ENCODE results near the gene PRODH2. TPM values are rescaled to one million over a fixed set of nuclear protein-coding genes. Genes with fewer than 3 reads are reported as not detected.
A peak's percentile ranks its signal among the peaks of the same experiment; 100 is the strongest.

Gene PRODH2
- total and polyA plus RNA-seq, 4 donors: 0.10 to 0.32 (median 0.27) TPM; not detected in 1

- H3K9me3 ChIP-seq (ENCODE audit: control insufficient read depth, insufficient read depth, low read length): no peaks in the 10 kb centered on the region
- H3K27ac ChIP-seq (ENCODE audit: low read depth, low read length): no peak overlapping the region
- no peak for DNase-seq (ENCODE audit: low read depth in 4 of 6, low spot score in 6 of 6)
- H3K36me3 ChIP-seq (ENCODE audit: control insufficient read depth, insufficient read depth, low read length): peaks cover 59% of the 10 kb centered on the region
- H3K4me3 ChIP-seq (ENCODE audit: low read depth, low read length): no peak overlapping the region
- no peaks in the 10 kb centered on the region for H3K27me3 ChIP-seq (ENCODE audit: control insufficient read depth, insufficient read depth, low read length)
- 95% methylated on average over 12 of the region's 17 CpGs for WGBS (ENCODE audit: insufficient coverage)
- H3K4me1 ChIP-seq (ENCODE audit: control insufficient read depth, insufficient read depth, low read length): peaks cover 5% of the 10 kb centered on the region
These were observed 48.0 kb downstream of the PRODH2 start for GRCh38 chr19:35764432-35765315.

GRCh38 chr19:35760711-35761349 is 51.8 kb downstream of the PRODH2 start:
- Histone ChIP-seq H3K27me3 (ENCODE audit: control insufficient read depth, insufficient read depth, low read length) (no peaks in the 10 kb centered on the region), H3K36me3 (ENCODE audit: control insufficient read depth, insufficient read depth, low read length) (peaks cover 45% of the 10 kb centered on the region), H3K4me1 (ENCODE audit: control insufficient read depth, insufficient read depth, low read length) (peaks cover 35% of the 10 kb centered on the region), H3K27ac (ENCODE audit: low read depth, low read length) (no peak overlapping the region), H3K9me3 (ENCODE audit: control insufficient read depth, insufficient read depth, low read length) (no peaks in the 10 kb centered on the region), H3K4me3 (ENCODE audit: low read depth, low read length) (no peak overlapping the region)
- 97% methylated on average over 3 of the region's 4 CpGs for WGBS (ENCODE audit: insufficient coverage)
- DNase-seq (ENCODE audit: low read depth in 4 of 6, low spot score in 6 of 6): no peak

- 100% methylated on average over 2 of the region's 2 CpGs for WGBS (ENCODE audit: insufficient coverage)
- Histone ChIP-seq H3K36me3 (ENCODE audit: control insufficient read depth, insufficient read depth, low read length) (peaks cover 44% of the 10 kb centered on the region), H3K27ac (ENCODE audit: low read depth, low read length) (no peak overlapping the region), H3K9me3 (ENCODE audit: control insufficient read depth, insufficient read depth, low read length) (no peaks in the 10 kb centered on the region), H3K4me3 (ENCODE audit: low read depth, low read length) (no peak overlapping the region), H3K4me1 (ENCODE audit: control insufficient read depth, insufficient read depth, low read length) (peaks cover 41% of the 10 kb centered on the region), H3K27me3 (ENCODE audit: control insufficient read depth, insufficient read depth, low read length) (no peaks in the 10 kb centered on the region)
- no peak for DNase-seq (ENCODE audit: low read depth in 4 of 6, low spot score in 6 of 6)
These were observed 52.9 kb downstream of the PRODH2 start for GRCh38 chr19:35759697-35760096.

GRCh38 chr19:35757749-35758608 is 54.7 kb downstream of the PRODH2 start, which contains the start of gene PROSER3:
Gene PROSER3, plus strand, starts transcription at chr19:35758176. Its CDS starts 40 bp downstream, at chr19:35758216.
- Histone ChIP-seq H3K4me1 (ENCODE audit: control insufficient read depth, insufficient read depth, low read length) (peaks cover 41% of the 10 kb centered on the region), H3K36me3 (ENCODE audit: control insufficient read depth, insufficient read depth, low read length) (peaks cover 52% of the 10 kb centered on the region), H3K9me3 (ENCODE audit: control insufficient read depth, insufficient read depth, low read length) (no peaks in the 10 kb centered on the region), H3K27me3 (ENCODE audit: control insufficient read depth, insufficient read depth, low read length) (no peaks in the 10 kb centered on the region), H3K27ac (ENCODE audit: low read depth, low read length) (peak within 1 kb of the TSS; percentile 97), H3K4me3 (ENCODE audit: low read depth, low read length) (peak within 1 kb of the TSS; percentile 97)
- 0% methylated on average over 53 of the region's 53 CpGs for WGBS (ENCODE audit: insufficient coverage)
- peak; percentile 93 to 100 (median 99) for DNase-seq (ENCODE audit: low read depth in 4 of 6, low spot score in 6 of 6)

GRCh38 chr19:35757231-35757748 is 55.4 kb downstream of the PRODH2 start:
- Histone ChIP-seq H3K27ac (ENCODE audit: low read depth, low read length) (peak overlapping the region; percentile 97), H3K27me3 (ENCODE audit: control insufficient read depth, insufficient read depth, low read length) (no peaks in the 10 kb centered on the region), H3K9me3 (ENCODE audit: control insufficient read depth, insufficient read depth, low read length) (no peaks in the 10 kb centered on the region), H3K4me1 (ENCODE audit: control insufficient read depth, insufficient read depth, low read length) (peaks cover 41% of the 10 kb centered on the region), H3K36me3 (ENCODE audit: control insufficient read depth, insufficient read depth, low read length) (peaks cover 55% of the 10 kb centered on the region), H3K4me3 (ENCODE audit: low read depth, low read length) (peak overlapping the region; percentile 97)
- peak in 2 of 6 donors; percentile 33 to 85 for DNase-seq (ENCODE audit: low read depth in 4 of 6, low spot score in 6 of 6)
- 2% methylated on average over 18 of the region's 19 CpGs for WGBS (ENCODE audit: insufficient coverage)

- WGBS (ENCODE audit: insufficient coverage): 11% methylated on average over 40 of the region's 52 CpGs
- H3K4me1 ChIP-seq (ENCODE audit: control insufficient read depth, insufficient read depth, low read length): peaks cover 41% of the 10 kb centered on the region
- H3K9me3 ChIP-seq (ENCODE audit: control insufficient read depth, insufficient read depth, low read length): no peaks in the 10 kb centered on the region
- no peaks in the 10 kb centered on the region for H3K27me3 ChIP-seq (ENCODE audit: control insufficient read depth, insufficient read depth, low read length)
- peak in 3 of 6 donors; percentile 38 to 71 (median 70) for DNase-seq (ENCODE audit: low read depth in 4 of 6, low spot score in 6 of 6)
- H3K27ac ChIP-seq (ENCODE audit: low read depth, low read length): peak within 1 kb of the TSS; percentile 97
- peak within 1 kb of the TSS; percentile 97 for H3K4me3 ChIP-seq (ENCODE audit: low read depth, low read length)
- H3K36me3 ChIP-seq (ENCODE audit: control insufficient read depth, insufficient read depth, low read length): peaks cover 55% of the 10 kb centered on the region
These were observed 56.0 kb downstream of the PRODH2 start, which contains the start of gene HSPB6 for GRCh38 chr19:35756377-35757230. Gene HSPB6, minus strand, starts transcription at chr19:35757029. Its CDS starts 21 bp downstream, at chr19:35757008.

- WGBS (ENCODE audit: insufficient coverage): 30% methylated on average over 73 of the region's 74 CpGs
- Histone ChIP-seq H3K4me3 (ENCODE audit: low read depth, low read length) (peak overlapping the region; percentile 9), H3K36me3 (ENCODE audit: control insufficient read depth, insufficient read depth, low read length) (peaks cover 60% of the 10 kb centered on the region), H3K27ac (ENCODE audit: low read depth, low read length) (peak overlapping the region; percentile 97), H3K27me3 (ENCODE audit: control insufficient read depth, insufficient read depth, low read length) (no peaks in the 10 kb centered on the region), H3K9me3 (ENCODE audit: control insufficient read depth, insufficient read depth, low read length) (no peaks in the 10 kb centered on the region), H3K4me1 (ENCODE audit: control insufficient read depth, insufficient read depth, low read length) (peaks cover 41% of the 10 kb centered on the region)
- DNase-seq (ENCODE audit: low read depth in 4 of 6, low spot score in 6 of 6): no peak
These were observed 56.9 kb downstream of the PRODH2 start for GRCh38 chr19:35755550-35756376.

- no peak for DNase-seq (ENCODE audit: low read depth in 4 of 6, low spot score in 6 of 6)
- Histone ChIP-seq H3K4me1 (ENCODE audit: control insufficient read depth, insufficient read depth, low read length) (peaks cover 41% of the 10 kb centered on the region), H3K27ac (ENCODE audit: low read depth, low read length) (peak overlapping the region; percentile 25), H3K36me3 (ENCODE audit: control insufficient read depth, insufficient read depth, low read length) (peaks cover 63% of the 10 kb centered on the region), H3K4me3 (ENCODE audit: low read depth, low read length) (no peak overlapping the region), H3K9me3 (ENCODE audit: control insufficient read depth, insufficient read depth, low read length) (no peaks in the 10 kb centered on the region), H3K27me3 (ENCODE audit: control insufficient read depth, insufficient read depth, low read length) (no peaks in the 10 kb centered on the region)
- WGBS (ENCODE audit: insufficient coverage): 48% methylated on average over 17 of the region's 17 CpGs
These were observed 57.5 kb downstream of the PRODH2 start for GRCh38 chr19:35755131-35755549.
